Rectal smooth muscle tissue (tissue), 1 donor: ENCODE results near the gene KCTD12.

Experiments
- H3K27ac ChIP-seq: one replicate; pipeline ENCODE4 v1.7.0; 2013; ENCODE audit warnings: low read depth, low read length, inconsistent platforms
- H3K27me3 ChIP-seq: one replicate; pipeline ENCODE4 v1.7.0; 2013; ENCODE audit warnings: low read length; ENCODE audit not compliant: control insufficient read depth, insufficient read depth
- H3K36me3 ChIP-seq: one replicate; pipeline ENCODE4 v1.7.0; 2013; ENCODE audit warnings: low read length; ENCODE audit not compliant: control insufficient read depth, insufficient read depth
- H3K4me1 ChIP-seq: one replicate; pipeline ENCODE4 v1.7.0; 2013; ENCODE audit warnings: low read length; ENCODE audit not compliant: control insufficient read depth, insufficient read depth
- H3K4me3 ChIP-seq: one replicate; pipeline ENCODE4 v1.7.0; 2013; ENCODE audit warnings: low read length
- H3K9ac ChIP-seq: one replicate; pipeline ENCODE4 v1.7.0; 2013; ENCODE audit warnings: low read length

The KCTD12 gene

GRCh38 chr13:76846363-76846762 is 39.8 kb downstream of the KCTD12 start:
- H3K36me3 ChIP-seq: no peaks in the 10 kb centered on the region
- H3K27ac ChIP-seq: no peak overlapping the region
- H3K4me1 ChIP-seq: peaks cover 3% of the 10 kb centered on the region
- no peak overlapping the region for H3K4me3 ChIP-seq
- H3K9ac ChIP-seq: no peak overlapping the region
- H3K27me3 ChIP-seq: no peaks in the 10 kb centered on the region

DNA sequence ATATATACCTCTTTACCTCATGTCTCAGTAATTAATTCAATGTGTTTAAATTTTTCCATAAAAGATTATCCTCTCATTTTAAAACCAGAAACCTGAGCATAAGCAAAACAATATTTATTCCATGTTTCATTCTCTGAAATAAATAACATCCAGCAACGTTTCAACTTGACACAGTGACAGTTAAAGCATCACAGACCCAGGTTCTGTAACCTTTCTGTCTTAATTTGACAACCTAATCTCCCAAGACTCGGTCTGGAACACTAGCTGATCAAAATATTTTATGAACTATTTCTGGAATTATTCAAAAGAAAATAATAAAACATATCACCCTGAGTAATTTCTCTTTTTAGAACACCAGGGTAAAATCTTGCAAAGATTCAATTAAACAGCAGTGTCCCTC is 40.3 kb downstream of the KCTD12 start:
- Histone ChIP-seq H3K27me3 (no peaks in the 10 kb centered on the region), H3K9ac (no peak overlapping the region), H3K36me3 (no peaks in the 10 kb centered on the region), H3K27ac (no peak overlapping the region), H3K4me1 (peaks cover 3% of the 10 kb centered on the region), H3K4me3 (no peak overlapping the region)

DNA sequence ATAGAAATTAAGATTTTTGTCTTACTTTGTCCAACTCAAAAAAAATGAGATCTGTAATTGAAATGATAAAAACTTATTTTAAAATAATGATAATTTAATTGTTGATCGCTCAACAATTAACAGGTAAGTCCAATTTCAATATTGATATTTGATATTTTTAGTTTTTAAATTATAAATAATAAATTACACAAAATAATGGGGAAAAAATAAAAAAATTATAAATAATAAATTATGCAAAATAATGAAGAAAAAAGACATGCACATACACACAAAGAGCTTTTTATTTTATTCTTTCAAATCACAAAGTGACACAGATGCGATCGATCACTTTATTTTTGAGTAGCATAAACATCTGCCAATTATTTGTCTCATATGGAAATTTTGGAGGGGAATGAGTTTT is 40.8 kb downstream of the KCTD12 start:
- Histone ChIP-seq H3K27me3 (no peaks in the 10 kb centered on the region), H3K4me1 (peaks cover 3% of the 10 kb centered on the region), H3K9ac (no peak overlapping the region), H3K4me3 (no peak overlapping the region), H3K36me3 (no peaks in the 10 kb centered on the region), H3K27ac (no peak overlapping the region)

DNA sequence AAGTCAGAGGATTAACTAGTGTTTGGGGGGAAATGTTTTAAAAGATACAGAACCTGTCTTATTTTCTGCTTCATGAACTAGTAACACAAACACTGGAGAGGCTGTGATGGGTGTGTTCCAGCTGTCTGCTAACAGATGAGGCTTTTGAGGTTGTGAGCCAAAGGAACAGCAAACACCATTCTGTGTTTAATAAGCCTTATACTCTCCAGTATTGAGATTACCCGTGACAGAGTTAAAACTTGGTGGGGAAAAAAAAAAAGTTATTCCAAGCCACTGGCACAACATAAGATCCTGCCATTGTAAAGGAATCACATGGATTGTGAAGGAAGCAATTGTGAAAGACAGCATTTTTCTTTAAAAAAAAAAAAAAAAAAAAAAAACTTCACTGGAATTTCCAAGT is 48.4 kb downstream of the KCTD12 start:
- no peaks in the 10 kb centered on the region for H3K4me1 ChIP-seq
- no peak overlapping the region for H3K4me3 ChIP-seq
- H3K27me3 ChIP-seq: no peaks in the 10 kb centered on the region
- H3K36me3 ChIP-seq: no peaks in the 10 kb centered on the region
- H3K9ac ChIP-seq: no peak overlapping the region
- H3K27ac ChIP-seq: no peak overlapping the region

DNA sequence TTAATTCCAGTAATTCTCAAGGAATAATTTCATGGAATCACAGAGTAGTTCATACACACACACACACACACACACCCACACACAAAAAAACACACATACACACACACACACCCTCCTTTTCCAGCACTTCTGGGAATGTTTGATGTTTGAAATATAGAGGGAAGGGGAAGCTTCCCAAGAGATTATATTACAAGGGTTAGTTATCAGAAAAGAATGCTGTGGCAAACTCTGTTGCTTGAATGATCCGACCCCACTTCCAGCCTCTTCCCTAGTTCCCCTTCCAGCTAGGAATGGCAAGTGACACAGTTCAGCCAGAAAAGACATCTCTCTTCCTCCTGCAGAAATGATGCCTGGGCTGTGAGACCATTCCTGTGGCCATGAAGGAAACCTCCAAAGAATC is 49.9 kb downstream of the KCTD12 start:
- Histone ChIP-seq H3K27me3 (no peaks in the 10 kb centered on the region), H3K27ac (no peak overlapping the region), H3K36me3 (no peaks in the 10 kb centered on the region), H3K4me3 (no peak overlapping the region), H3K9ac (no peak overlapping the region), H3K4me1 (no peaks in the 10 kb centered on the region)

- Histone ChIP-seq H3K4me3 (no peak overlapping the region), H3K9ac (no peak overlapping the region), H3K4me1 (no peaks in the 10 kb centered on the region), H3K27ac (no peak overlapping the region), H3K36me3 (no peaks in the 10 kb centered on the region), H3K27me3 (no peaks in the 10 kb centered on the region)
Measured at GRCh38 chr13:76833441-76833954, 52.7 kb downstream of the KCTD12 start.

DNA sequence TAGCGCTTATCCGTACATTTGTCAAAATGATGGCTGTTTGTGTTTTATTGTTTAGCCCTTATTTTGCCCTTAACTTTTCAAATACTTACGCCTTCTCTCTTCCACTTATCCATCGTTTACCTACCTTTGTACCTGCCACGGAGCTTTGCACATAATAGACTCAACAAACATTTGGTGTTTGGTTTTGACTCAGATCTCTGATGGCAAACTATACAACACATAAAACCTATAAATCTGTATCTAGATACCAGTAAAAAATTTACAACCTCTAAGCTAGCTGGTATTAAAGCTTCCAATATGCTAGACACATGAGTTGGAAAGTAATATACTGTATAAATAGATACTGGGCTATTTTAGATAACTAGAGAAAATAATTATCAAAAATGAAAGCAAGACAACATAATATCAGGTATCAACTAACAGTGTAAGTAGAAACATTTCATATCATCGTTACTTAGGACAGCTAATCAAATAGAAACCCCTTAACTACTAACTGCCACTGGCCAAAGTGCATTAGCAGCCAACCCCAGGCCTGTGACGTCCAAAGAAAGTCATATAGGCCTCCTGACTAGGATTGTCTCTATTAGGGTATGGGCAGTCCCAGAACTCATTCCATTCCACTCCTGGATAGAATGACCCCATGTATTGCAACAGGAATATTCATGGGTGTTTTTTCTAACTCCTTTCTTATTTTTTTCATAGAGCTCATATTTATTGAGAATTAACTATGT is 53.8 kb downstream of the KCTD12 start:
- no peak overlapping the region for H3K27ac ChIP-seq
- no peak overlapping the region for H3K4me3 ChIP-seq
- H3K27me3 ChIP-seq: no peaks in the 10 kb centered on the region
- H3K9ac ChIP-seq: no peak overlapping the region
- no peaks in the 10 kb centered on the region for H3K4me1 ChIP-seq
- H3K36me3 ChIP-seq: no peaks in the 10 kb centered on the region

DNA sequence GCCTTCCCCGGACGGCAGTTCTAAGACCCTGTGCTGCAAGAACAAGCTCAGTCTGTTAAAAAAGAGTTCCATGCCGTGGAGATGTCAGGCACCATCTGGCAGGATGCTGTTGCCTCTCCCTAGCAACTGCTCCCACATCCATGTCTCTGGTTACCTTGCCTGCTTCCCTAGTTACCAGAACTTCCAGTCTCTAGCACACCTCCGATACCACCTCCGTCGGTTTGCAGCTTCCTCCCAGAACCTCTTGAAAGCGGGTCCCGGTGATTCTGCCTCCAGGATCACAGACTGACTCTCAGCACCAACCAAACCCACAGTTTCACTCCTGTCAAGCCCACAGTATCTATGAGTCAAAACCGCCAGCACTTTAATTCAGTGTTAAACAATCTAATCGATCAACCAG is 55.4 kb downstream of the KCTD12 start:
- no peak overlapping the region for H3K27ac ChIP-seq
- H3K9ac ChIP-seq: no peak overlapping the region
- H3K27me3 ChIP-seq: no peaks in the 10 kb centered on the region
- H3K4me3 ChIP-seq: no peak overlapping the region
- no peaks in the 10 kb centered on the region for H3K36me3 ChIP-seq
- H3K4me1 ChIP-seq: no peaks in the 10 kb centered on the region
